ENCODE results near the gene ZNF384. TPM values are rescaled to one million over a fixed set of nuclear protein-coding genes. Genes with fewer than 3 reads are reported as not detected.

ZNF384 gene
- total RNA-seq, 4 donors from 2014 or later = 26.2 to 52.5 (median 38.2) TPM

DNA sequence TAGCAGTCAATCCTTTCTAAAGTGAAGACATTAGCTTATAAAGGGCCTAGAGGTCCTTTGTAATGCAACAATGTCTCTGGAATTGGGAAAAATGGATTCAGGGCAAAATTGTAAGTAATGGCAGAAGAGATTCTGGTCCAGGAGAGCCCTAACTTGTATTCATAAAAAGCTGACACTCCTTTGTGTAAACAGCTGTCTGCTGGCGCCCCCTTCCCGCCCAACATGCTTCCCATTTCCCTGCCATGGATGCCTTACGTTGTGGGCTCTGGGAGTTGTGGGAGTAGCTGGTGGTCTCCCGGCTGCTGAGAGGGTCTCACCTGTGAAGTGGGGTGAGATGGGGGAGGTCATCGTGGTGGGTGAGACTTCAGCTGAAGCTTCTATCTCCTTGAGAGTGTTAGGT, 44.3 kb downstream of the ZNF384 start:
- Histone ChIP-seq H3K27me3 (no peaks in the 10 kb centered on the region), H3K4me3 (no peak overlapping the region), H3K36me3 (peaks cover 0 to 24% (median 0%) of the 10 kb centered on the region in 3 donors), H3K9me3 (no peaks in the 10 kb centered on the region), H3K27ac (peak overlapping the region in 1 of 4 donors; percentile 42), H3K4me1 (peaks cover 0 to 19% (median 4%) of the 10 kb centered on the region in 4 donors)
- DNase-seq (ENCODE audit: low spot score in 2 of 2) = peak; percentile 28 to 46
- TF ChIP-seq CTCF (IDR thresholded peaks at IDR 0.05) (peak in 4 of 5 experiments; percentile 12 to 54 (median 30)), POLR2A (IDR thresholded peaks at IDR 0.05) (no peak), EP300 (IDR thresholded peaks at IDR 0.05) (no peak)
- 17 to 19% methylated on average over 5 of the region's 5 CpGs for whole genome bisulfite sequencing, 2 donors

GRCh38 chr12:6644257-6644596, 44.9 kb downstream of the ZNF384 start:
- Histone ChIP-seq H3K4me3 (no peak overlapping the region), H3K27ac (peak overlapping the region in 1 of 4 donors; percentile 42), H3K27me3 (no peaks in the 10 kb centered on the region), H3K9me3 (no peaks in the 10 kb centered on the region), H3K36me3 (peaks cover 0 to 17% (median 0%) of the 10 kb centered on the region in 3 donors), H3K4me1 (peaks cover 0 to 19% (median 4%) of the 10 kb centered on the region in 4 donors)
- DNase-seq (ENCODE audit: low spot score in 2 of 2) = no peak
- 61 to 70% methylated on average over 6 of the region's 6 CpGs for WGBS, 2 donors
- TF ChIP-seq POLR2A (IDR thresholded peaks at IDR 0.05) (no peak), CTCF (IDR thresholded peaks at IDR 0.05) (no peak), EP300 (IDR thresholded peaks at IDR 0.05) (peak in 1 of 2 donors; percentile 37)

- WGBS, 2 donors = 73 to 80% methylated on average over 6 of the region's 6 CpGs
- H3K36me3 ChIP-seq = peaks cover 0 to 12% (median 0%) of the 10 kb centered on the region in 3 donors
- no peak for DNase-seq (ENCODE audit: low spot score in 2 of 2)
- H3K27ac ChIP-seq = peak overlapping the region in 1 of 4 donors; percentile 43
- no peaks in the 10 kb centered on the region for H3K9me3 ChIP-seq
- H3K4me3 ChIP-seq = no peak overlapping the region
- peaks cover 0 to 19% (median 4%) of the 10 kb centered on the region in 4 donors for H3K4me1 ChIP-seq
- TF ChIP-seq EP300 (IDR thresholded peaks at IDR 0.05) (no peak), CTCF (IDR thresholded peaks at IDR 0.05) (no peak), POLR2A (IDR thresholded peaks at IDR 0.05) (no peak)
- no peaks in the 10 kb centered on the region for H3K27me3 ChIP-seq
Measured at GRCh38 chr12:6643569-6644256, 45.5 kb downstream of the ZNF384 start.

GRCh38 chr12:6641131-6641530, 48.0 kb downstream of the ZNF384 start:
- H3K9me3 ChIP-seq = no peaks in the 10 kb centered on the region
- no peak overlapping the region for H3K4me3 ChIP-seq
- TF ChIP-seq CTCF (IDR thresholded peaks at IDR 0.05) (no peak), POLR2A (IDR thresholded peaks at IDR 0.05) (no peak), EP300 (IDR thresholded peaks at IDR 0.05) (no peak)
- DNase-seq (ENCODE audit: low spot score in 2 of 2) = no peak
- no peak overlapping the region for H3K27ac ChIP-seq
- H3K4me1 ChIP-seq = peaks cover 0 to 7% (median 0%) of the 10 kb centered on the region in 4 donors
- WGBS, 2 donors = 58 to 59% methylated on average over 4 of the region's 4 CpGs
- H3K27me3 ChIP-seq = no peaks in the 10 kb centered on the region
- no peaks in the 10 kb centered on the region for H3K36me3 ChIP-seq

DNA sequence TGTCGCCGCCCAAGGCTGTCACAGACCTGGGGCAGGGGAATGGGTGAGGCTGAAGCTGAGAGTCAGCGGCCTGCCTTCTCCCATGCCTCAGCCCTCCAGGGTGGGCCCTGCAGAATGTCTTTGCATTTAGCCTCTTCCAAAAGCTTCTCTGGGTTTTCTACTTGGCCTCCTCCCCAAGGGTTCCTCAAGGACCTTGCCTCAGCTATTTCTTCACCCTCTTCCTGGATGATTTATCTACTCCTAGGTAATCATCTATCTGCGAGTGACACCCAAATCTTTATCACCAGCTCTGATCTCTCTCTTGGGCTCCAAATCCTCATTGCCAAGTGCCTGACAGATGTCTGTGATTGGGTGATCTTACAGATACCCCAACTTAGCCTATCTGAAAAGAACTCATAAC, 48.7 kb downstream of the ZNF384 start:
- DNase-seq (ENCODE audit: low spot score in 2 of 2) = no peak

More for the DNA sequence above, 48.7 kb downstream of the ZNF384 start:
- TF ChIP-seq CTCF (IDR thresholded peaks at IDR 0.05) (no peak), POLR2A (IDR thresholded peaks at IDR 0.05) (no peak), EP300 (IDR thresholded peaks at IDR 0.05) (no peak)
- 94 to 95% methylated on average over 2 to 3 of the region's 4 CpGs for WGBS, 2 donors
- Histone ChIP-seq H3K36me3 (no peaks in the 10 kb centered on the region), H3K4me1 (peaks cover 0 to 7% (median 0%) of the 10 kb centered on the region in 4 donors), H3K9me3 (no peaks in the 10 kb centered on the region), H3K27me3 (no peaks in the 10 kb centered on the region), H3K4me3 (no peak overlapping the region), H3K27ac (no peak overlapping the region)
